B cell (primary cell): ENCODE results near the gene HES2.

Source experiments
- EZH2 ChIP-seq: IDR thresholded peaks from 2 replicates; pipeline ENCODE4 v1.6.1; 2012; ENCODE audit warnings: borderline replicate concordance, low read depth, mild to moderate bottlenecking, moderate library complexity, low read length; ENCODE audit not compliant: insufficient read depth, poor library complexity, severe bottlenecking
- TF ChIP-seq, protein P1 (sequence below): fragments of 200-600 bp; IDR thresholded peaks from one replicate; pipeline ENCODE4 v1.8.0; 2022; ENCODE audit warnings: antibody characterized with exemption, mild to moderate bottlenecking

DNA sequence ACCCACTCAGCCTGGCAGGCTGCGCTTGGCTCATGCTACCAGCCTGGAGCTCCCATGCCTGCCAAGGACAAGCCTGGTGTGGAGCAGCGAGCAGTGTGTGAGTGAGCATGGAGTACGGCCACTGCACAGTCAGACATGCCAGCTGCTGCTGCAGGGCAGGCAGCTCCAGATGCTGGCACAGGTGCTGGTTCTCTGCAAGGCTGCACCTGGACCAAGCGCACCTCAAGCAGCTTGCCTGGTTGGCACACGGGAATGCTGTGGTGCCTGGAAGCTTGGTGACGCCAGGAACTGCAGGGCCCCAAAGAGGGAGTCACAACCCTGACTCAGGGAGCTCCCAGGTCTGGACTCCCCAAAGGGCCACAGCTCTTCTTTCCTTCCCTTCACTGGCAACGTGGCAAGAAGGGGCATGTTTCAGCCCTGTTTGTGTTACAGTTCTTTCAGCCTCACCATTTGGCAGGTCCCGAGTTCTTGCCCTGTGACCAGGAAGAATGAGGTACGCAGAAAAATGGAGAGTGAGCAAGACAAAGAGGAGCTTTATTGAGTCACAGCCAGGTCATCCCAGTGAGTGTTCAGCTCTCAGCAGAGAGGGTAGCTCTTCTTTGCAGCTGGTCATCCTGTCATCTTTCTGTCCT is 52.2 kb downstream of the HES2 start:
- TF ChIP-seq, protein P1, sequence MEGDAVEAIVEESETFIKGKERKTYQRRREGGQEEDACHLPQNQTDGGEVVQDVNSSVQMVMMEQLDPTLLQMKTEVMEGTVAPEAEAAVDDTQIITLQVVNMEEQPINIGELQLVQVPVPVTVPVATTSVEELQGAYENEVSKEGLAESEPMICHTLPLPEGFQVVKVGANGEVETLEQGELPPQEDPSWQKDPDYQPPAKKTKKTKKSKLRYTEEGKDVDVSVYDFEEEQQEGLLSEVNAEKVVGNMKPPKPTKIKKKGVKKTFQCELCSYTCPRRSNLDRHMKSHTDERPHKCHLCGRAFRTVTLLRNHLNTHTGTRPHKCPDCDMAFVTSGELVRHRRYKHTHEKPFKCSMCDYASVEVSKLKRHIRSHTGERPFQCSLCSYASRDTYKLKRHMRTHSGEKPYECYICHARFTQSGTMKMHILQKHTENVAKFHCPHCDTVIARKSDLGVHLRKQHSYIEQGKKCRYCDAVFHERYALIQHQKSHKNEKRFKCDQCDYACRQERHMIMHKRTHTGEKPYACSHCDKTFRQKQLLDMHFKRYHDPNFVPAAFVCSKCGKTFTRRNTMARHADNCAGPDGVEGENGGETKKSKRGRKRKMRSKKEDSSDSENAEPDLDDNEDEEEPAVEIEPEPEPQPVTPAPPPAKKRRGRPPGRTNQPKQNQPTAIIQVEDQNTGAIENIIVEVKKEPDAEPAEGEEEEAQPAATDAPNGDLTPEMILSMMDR: no peak
- no peak for TF ChIP-seq EZH2
